K562 (cell line): Measurements from ENCODE around the gene HJV. TPM values are rescaled to one million over a fixed set of nuclear protein-coding genes. Genes with fewer than 3 reads are reported as not detected.

ENCODE experiments used
- ARNT ChIP-seq, 2 experiments: fragments of 450-650 bp; IDR thresholded peaks; 2 replicates each; pipeline ENCODE4 v1.6.1; 2016; ENCODE audit warnings: mild to moderate bottlenecking in 1 of 2
- ERF ChIP-seq: fragments of 450-650 bp; formaldehyde crosslinking; IDR thresholded peaks from 2 replicates; pipeline ENCODE4 v1.4.0; 2020; ENCODE audit warnings: mild to moderate bottlenecking, mixed read lengths
- HDAC2 ChIP-seq: fragments of 450-650 bp; IDR thresholded peaks from 2 replicates; pipeline ENCODE4 v1.6.1; 2016; ENCODE audit warnings: mild to moderate bottlenecking
- MEIS2 ChIP-seq: fragments of 450-650 bp; IDR thresholded peaks from 2 replicates; pipeline ENCODE4 v1.6.1; 2014; ENCODE audit warnings: mild to moderate bottlenecking; ENCODE audit not compliant: partially characterized antibody
- NCOA1 ChIP-seq: fragments of 450-650 bp; IDR thresholded peaks from 2 replicates; pipeline ENCODE4 v1.6.1; 2016; ENCODE audit warnings: low read depth
- RHOXF2B ChIP-seq: fragments of 250-450 bp; sonication (Bioruptor Pico); conservative IDR thresholded peaks from 2 replicates; pipeline ENCODE4 v1.5.1; 2021
- RNF219 ChIP-seq: fragments of 250-450 bp; sonication (Bioruptor Pico); IDR thresholded peaks from 2 replicates; pipeline ENCODE4 v1.5.0; 2022; ENCODE audit warnings: mild to moderate bottlenecking
- SMAD1 ChIP-seq: fragments of 150-350 bp; IDR thresholded peaks from 2 replicates; pipeline ENCODE4 v1.6.1; 2014; ENCODE audit warnings: low read length, low read depth; ENCODE audit not compliant: partially characterized antibody
- SP1 ChIP-seq: sonication (generic); formaldehyde crosslinking; IDR thresholded peaks from 2 replicates; pipeline ENCODE4 v1.8.1; 2022; ENCODE audit warnings: mild to moderate bottlenecking, missing genetic modification reagents
- SPI1 ChIP-seq: IDR thresholded peaks from 2 replicates; pipeline ENCODE4 v1.6.1; 2011; ENCODE audit warnings: low read depth, low read length, control low read depth, borderline replicate concordance
- UBTF ChIP-seq, 2 experiments: IDR thresholded peaks; 2 replicates each; pipeline ENCODE4 v1.6.1; 2012; ENCODE audit warnings: improper control_type of control experiment in 2 of 2, low read depth in 2 of 2, low read length in 2 of 2, borderline replicate concordance in 1 of 2
- ZNF124 ChIP-seq: sonication (generic); formaldehyde crosslinking; IDR thresholded peaks from 2 replicates; pipeline ENCODE4 v1.8.1; 2022; ENCODE audit warnings: missing genetic modification reagents
- ZNF449 ChIP-seq: fragments of 250-450 bp; sonication (Bioruptor Pico); IDR thresholded peaks from 2 replicates; pipeline ENCODE4 v1.8.0; 2022; ENCODE audit warnings: moderate library complexity, mild to moderate bottlenecking, inconsistent platforms
- ZNF668 ChIP-seq: fragments of 250-450 bp; sonication (Bioruptor Pico); IDR thresholded peaks from 2 replicates; pipeline ENCODE4 v1.8.0; 2022; ENCODE audit warnings: mild to moderate bottlenecking, inconsistent platforms
- polyA plus RNA-seq, 8 experiments: library from polyadenylated mRNA; depleted of rRNA in 4 of 8; stranded (reverse) in 5 of 8; unstranded in 3 of 8; fragments of >200 nt; fragmentation: Nextera tagmentation in 2 of 8; fragmentation: Illumina TruSeq in 1 of 8; extraction: Ambion mirVana in 2 of 8; extraction: Trizol in 1 of 8; gene quantifications; 2 replicates each; pipeline versions ENCODE4 v1.2.1 to v1.2.3, GENCODE V29; 2011 to 2014; ENCODE audit warnings: inconsistent platforms in 1 of 8, missing spikeins in 1 of 8
- total RNA-seq, 7 experiments: library from RNA; depleted of rRNA in 6 of 7; stranded (reverse); fragments of >200 nt in 6 of 7; fragmentation: Illumina TruSeq in 2 of 7; extraction: Trizol in 2 of 7; gene quantifications; 2 replicates each; pipeline versions ENCODE4 v1.2.1 to v1.2.3, GENCODE V29; 2011 to 2021; ENCODE audit warnings: low replicate concordance in 1 of 7
- TF ChIP-seq, protein P1 (sequence below), 3 experiments: fragments of 200-800 bp in 1 of 3; fragments of 250-450 bp in 1 of 3; fragments of 450-650 bp in 1 of 3; sonication (Bioruptor Pico) in 1 of 3; sonication (Bioruptor generic) in 1 of 3; formaldehyde crosslinking in 1 of 3; IDR thresholded peaks; 2 replicates each; pipeline versions ENCODE4 v1.6.1 to v1.8.0; 2016 to 2022; ENCODE audit warnings: mild to moderate bottlenecking in 2 of 3, missing genetic modification characterization in 2 of 3, missing compliant biosample characterization in 1 of 3, moderate library complexity in 1 of 3
- TF ChIP-seq, protein P2 (sequence below), 2 experiments: fragments of 250-450 bp in 1 of 2; fragments of 450-650 bp in 1 of 2; sonication (Bioruptor Pico) in 1 of 2; IDR thresholded peaks; 2 replicates each; pipeline versions ENCODE4 v1.6.1 to v1.8.0; 2016 to 2021; ENCODE audit warnings: mild to moderate bottlenecking in 2 of 2, moderate library complexity in 2 of 2, missing compliant biosample characterization in 1 of 2, missing genetic modification characterization in 1 of 2

HJV gene
- total and polyA plus RNA-seq, 9 of the 15 experiments (the other 6 are each of a cell fraction or from before 2014, with no cell fraction given), result 1.0 to 6.6 (median 2.4) TPM

GRCh38 chr1:145997016-145997717, 24.4 kb downstream of the HJV start (continued):
- TF ChIP-seq, protein P1, sequence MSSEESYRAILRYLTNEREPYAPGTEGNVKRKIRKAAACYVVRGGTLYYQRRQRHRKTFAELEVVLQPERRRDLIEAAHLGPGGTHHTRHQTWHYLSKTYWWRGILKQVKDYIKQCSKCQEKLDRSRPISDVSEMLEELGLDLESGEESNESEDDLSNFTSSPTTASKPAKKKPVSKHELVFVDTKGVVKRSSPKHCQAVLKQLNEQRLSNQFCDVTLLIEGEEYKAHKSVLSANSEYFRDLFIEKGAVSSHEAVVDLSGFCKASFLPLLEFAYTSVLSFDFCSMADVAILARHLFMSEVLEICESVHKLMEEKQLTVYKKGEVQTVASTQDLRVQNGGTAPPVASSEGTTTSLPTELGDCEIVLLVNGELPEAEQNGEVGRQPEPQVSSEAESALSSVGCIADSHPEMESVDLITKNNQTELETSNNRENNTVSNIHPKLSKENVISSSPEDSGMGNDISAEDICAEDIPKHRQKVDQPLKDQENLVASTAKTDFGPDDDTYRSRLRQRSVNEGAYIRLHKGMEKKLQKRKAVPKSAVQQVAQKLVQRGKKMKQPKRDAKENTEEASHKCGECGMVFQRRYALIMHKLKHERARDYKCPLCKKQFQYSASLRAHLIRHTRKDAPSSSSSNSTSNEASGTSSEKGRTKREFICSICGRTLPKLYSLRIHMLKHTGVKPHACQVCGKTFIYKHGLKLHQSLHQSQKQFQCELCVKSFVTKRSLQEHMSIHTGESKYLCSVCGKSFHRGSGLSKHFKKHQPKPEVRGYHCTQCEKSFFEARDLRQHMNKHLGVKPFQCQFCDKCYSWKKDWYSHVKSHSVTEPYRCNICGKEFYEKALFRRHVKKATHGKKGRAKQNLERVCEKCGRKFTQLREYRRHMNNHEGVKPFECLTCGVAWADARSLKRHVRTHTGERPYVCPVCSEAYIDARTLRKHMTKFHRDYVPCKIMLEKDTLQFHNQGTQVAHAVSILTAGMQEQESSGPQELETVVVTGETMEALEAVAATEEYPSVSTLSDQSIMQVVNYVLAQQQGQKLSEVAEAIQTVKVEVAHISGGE (CRISPR knock-in tag; IDR thresholded peaks at IDR 0.05), result peak in 1 of 3 experiments; percentile 43; a peak in 1 of 6 replicates
- 0 out of 4 replicates have a peak, but pooled peaks of 1 of the 2 experiments have one; percentile 35 for TF ChIP-seq UBTF (IDR thresholded peaks at IDR 0.05; ENCODE audit: borderline replicate concordance in 1 of 2, low read depth in 2 of 2, low read length in 2 of 2)
- TF ChIP-seq RNF219, result no peak
- TF ChIP-seq ZNF449 (CRISPR knock-in tag), result 0 out of 2 replicates have a peak, but pooled peaks have one; percentile 20
- TF ChIP-seq SP1 (CRISPR knock-in tag), result peak; percentile 67; the same call in 1 of the 2 replicates
- TF ChIP-seq HDAC2, result peak; percentile 16
- peak; percentile 17 for TF ChIP-seq SMAD1
- TF ChIP-seq ZNF124 (CRISPR knock-in tag), result no peak
- 0 out of 2 replicates have a peak, but pooled peaks have one; percentile 19 for TF ChIP-seq SPI1
- TF ChIP-seq ZNF668 (CRISPR knock-in tag), result no peak
- TF ChIP-seq ERF (CRISPR knock-in tag), result peak; percentile 55; the same call in 1 of the 2 replicates
- peak; percentile 85; the same call in 1 of the 2 replicates for TF ChIP-seq RHOXF2B (CRISPR knock-in tag)
- TF ChIP-seq, protein P2, sequence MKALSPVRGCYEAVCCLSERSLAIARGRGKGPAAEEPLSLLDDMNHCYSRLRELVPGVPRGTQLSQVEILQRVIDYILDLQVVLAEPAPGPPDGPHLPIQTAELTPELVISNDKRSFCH (CRISPR knock-in tag; IDR thresholded peaks at IDR 0.05), result no peak
- TF ChIP-seq, protein P2 (tag; IDR thresholded peaks at IDR 0.05), result no peak
- TF ChIP-seq MEIS2, result peak; percentile 28
- no peak for TF ChIP-seq NCOA1
- TF ChIP-seq ARNT (IDR thresholded peaks at IDR 0.05), result peak in 1 of 2 experiments; percentile 8; a peak in 2 of 4 replicates
